Stimulated activated CD8-positive, alpha-beta memory T cell treated with anti-CD3 and anti-CD28 coated beads, Interleukin-12 subunit alpha, Interleukin-12 subunit beta, amount 100 ng/mL, for 1 hour (primary cell): ENCODE data around the gene PDE10A.
"Not testable (repeated sequence)": the region's sequence is repeated elsewhere in the genome, so short reads cannot be mapped to it uniquely, and the experiment has no call there.

Source experiments
- DNase-seq: peaks from one replicate; pipeline ENCODE4 v3.0.0-alpha.2; 2020; ENCODE audit warnings: low read depth

PDE10A gene

DNA sequence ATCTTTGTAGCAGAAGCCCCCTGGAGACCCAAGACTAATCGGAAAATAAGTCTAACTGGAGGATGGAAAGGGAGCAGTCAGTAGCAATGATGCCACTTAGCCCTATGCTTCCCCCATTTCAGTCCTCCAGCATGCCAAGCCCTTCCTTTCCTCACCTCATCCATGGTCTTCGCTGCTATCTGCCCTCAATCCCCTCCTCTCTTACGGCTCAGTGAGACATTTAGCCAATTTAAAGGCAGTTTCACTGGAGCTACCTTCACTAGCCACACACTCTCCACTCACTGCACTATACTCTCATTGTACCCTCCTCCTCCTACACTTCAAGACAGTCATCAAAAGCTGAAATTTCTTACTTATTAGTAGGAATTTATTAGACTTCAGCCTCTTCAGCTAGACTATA, 111.2 kb downstream of the PDE10A start:
- no peak for DNase-seq

- no peak for DNase-seq
These were observed 114.6 kb downstream of the PDE10A start for GRCh38 chr6:165548450-165548849.

GRCh38 chr6:165545806-165546205, 117.2 kb downstream of the PDE10A start:
- no peak for DNase-seq

DNA sequence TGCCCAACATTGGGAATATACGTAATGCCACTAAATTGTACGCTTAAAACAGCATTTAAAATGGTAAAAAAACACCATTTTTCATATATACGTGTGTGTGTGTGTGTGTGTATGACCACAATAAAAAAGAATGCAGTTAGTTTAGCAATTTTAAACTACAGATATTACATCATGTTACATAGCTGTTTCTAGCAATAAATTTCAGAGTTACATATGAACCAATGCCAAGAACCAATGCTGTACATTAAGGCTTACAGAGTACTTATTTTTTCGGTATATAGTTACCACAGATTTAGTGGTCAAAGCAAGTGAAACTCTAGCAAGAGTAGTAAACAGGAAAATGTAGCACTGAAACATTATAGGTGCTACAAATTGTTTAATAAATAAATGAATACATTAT, 119.3 kb downstream of the PDE10A start:
- no peak for DNase-seq

DNA sequence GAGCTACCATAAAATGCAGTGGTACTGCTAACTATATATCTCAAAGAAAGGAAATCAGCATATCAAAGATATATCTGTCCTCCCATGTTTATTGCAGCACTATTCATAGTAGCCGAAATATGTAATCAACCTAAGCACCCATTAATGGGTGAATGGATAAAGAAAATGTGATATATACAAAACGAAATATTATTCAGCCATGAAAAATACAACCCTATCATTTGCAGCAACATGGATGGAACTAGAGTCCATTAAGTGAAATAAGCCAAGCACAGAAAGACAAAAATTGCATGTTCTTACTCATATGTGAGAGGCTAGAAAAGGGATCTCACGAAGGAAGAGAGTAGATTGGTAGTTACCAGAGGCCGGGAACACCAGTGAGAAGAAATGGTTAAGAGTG, 126.1 kb downstream of the PDE10A start:
- no peak for DNase-seq

DNA sequence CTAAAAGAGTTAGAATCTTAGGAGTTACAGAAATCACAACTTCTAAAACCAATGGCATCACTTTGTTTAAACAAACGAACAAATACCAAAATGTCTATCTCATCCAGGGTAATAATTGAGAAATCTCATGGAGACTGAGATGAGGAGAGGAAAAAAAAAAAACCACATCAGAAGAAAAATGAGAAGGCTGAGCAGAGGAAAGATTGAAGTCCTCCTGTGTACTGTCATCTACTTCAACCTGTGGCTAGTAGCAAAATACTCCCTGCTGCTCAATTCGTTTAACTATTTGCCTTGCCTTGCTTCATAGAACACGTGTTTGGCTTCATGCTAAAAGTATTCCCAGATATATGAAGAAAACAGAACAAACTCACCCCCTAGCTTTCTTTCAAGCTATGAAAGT, 143.7 kb downstream of the PDE10A start:
- DNase-seq = no peak

DNA sequence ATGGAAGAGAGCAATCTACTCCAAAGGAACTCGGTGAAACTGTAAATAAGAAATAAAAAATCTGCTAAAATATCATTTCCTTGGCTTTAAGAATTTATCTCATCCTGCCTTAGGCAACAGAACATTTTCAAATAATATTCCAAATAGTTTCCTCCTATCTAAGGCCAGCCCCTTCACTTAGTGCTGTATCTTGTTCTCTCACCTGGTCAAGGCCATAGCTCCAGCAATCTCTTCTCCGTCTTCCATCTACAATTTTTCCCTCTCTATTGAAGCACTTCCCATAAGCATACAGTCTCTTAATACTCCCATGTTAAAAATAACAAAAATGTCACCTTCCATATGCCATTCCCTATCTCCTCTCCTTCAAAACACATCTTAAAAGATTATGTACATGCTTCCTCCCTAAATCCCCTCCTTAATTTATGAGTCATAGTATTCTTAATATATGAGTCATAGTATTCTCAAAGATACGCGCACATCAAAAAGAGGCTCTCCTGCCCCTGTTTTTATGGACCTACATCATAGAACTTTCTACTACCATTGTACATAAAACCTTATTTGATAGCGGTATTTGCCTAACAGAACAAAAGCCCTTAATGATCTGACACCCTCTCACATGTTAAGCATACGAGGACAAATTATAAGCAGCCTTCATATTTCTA, 146.9 kb downstream of the PDE10A start:
- DNase-seq = no peak

GRCh38 chr6:165514621-165515020, 148.4 kb downstream of the PDE10A start:
- DNase-seq = no peak

DNA sequence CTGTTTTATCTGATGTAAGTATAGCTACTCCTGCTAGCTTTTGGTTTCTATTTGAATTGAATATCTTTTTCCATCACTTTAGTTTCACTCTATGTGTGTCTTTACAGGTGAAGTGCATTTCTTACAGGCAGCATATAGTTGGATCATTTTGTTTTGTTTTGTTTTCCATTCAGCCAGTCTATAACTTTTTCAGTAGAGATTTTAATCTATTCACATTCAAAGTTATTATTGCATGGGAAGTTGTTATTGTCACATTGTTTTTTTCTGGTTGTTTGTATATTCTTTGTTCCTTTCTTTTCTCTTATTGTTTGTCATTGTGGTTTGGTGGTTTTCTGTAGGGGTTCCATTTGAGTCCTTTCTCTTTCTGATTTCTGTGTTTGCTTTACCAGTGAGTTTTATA, 151.2 kb downstream of the PDE10A start:
- no peak for DNase-seq

GRCh38 chr6:165508321-165508869, 154.6 kb downstream of the PDE10A start:
- DNase-seq = no peak

GRCh38 chr6:165506657-165507056, 156.4 kb downstream of the PDE10A start:
- DNase-seq = no peak

DNA sequence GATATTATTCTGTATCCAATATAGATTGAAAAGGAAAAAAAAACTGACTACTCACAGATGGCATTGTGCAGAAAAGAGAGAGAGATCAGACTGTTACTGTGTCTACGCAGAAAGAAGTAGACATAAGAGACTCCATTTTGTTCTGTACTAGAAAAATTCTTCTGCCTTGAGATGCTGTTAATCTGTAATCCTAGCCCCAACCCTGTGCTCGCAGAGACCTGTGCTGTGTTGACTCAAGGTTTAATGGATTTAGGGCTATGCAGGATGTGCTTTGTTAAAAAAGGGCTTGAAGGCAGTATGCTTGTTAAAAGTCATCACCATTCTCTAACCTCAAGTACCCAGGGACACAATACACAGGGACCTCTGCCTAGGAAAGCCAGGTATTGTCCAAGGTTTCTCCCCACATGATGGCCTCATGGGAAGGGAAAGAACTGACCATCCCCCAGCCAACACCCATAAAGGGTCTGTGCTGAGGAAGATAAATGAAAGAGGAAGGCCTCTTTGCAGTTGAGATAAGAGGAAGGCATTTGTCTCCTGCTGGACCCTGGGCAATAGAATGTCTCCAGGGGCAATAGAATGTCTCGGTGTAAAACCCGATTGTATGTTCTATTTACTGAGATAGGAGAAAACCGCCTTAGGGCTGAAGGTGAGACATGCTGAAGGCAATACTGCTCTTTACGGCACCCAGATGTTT, 162.7 kb downstream of the PDE10A start:
- not testable (repeated sequence) for DNase-seq

DNA sequence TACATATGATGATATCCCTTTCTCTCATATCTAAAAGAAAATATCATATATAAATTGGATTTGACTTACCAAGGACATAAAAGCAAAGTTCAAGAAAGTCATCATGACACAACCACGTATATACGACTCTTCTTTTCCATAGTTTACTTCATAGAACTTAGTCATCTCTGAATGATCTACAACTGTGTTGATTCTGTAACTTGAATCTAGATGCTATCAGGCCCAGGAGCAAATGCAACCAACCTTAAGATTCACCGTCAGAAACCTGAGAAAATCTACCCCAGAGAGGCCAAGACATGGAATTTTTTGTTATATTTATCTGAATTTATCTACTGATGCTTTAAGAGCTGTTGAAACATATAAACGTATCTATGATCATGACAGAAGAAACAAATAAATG, 165.6 kb downstream of the PDE10A start:
- DNase-seq = no peak

- no peak for DNase-seq
These were observed 174.3 kb downstream of the PDE10A start for GRCh38 chr6:165488624-165489295.

DNA sequence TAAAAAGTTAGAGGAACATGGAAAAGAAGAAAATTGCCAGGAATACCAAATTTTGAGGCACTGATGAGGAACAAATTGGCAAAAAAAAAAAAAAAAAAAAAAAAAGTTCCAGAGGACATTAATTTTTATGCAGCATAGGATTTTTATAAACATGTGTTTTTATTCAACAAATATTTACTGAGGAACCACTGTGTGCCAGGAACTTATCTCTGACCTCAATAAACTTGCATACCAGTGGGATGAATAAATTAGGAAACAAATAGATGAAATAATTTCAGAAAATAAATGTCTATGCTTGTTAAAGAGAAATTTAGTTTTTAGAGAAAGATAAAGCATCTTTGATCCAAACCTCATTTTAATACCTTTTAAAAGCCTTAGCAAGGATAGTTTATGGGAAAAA, 175.1 kb downstream of the PDE10A start:
- no peak for DNase-seq

DNA sequence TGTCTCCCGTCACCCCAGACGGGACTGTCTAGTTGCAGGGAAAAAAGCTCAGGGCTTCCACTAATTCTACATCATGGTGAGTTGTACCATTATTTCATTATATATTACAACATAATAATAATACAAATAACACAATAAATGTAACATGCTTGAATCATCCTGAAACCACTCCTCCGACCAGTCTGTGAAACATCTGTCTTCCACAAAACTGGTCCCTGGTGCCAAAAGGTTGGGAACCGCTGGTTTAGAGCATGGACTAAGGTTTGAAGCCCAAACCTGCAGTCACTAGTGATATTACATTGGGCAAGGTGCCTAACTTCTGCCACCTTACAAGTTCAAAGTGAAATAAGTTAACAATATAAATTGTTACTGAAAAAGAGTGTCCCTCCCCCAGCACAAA, 175.7 kb downstream of the PDE10A start:
- DNase-seq = no peak

DNA sequence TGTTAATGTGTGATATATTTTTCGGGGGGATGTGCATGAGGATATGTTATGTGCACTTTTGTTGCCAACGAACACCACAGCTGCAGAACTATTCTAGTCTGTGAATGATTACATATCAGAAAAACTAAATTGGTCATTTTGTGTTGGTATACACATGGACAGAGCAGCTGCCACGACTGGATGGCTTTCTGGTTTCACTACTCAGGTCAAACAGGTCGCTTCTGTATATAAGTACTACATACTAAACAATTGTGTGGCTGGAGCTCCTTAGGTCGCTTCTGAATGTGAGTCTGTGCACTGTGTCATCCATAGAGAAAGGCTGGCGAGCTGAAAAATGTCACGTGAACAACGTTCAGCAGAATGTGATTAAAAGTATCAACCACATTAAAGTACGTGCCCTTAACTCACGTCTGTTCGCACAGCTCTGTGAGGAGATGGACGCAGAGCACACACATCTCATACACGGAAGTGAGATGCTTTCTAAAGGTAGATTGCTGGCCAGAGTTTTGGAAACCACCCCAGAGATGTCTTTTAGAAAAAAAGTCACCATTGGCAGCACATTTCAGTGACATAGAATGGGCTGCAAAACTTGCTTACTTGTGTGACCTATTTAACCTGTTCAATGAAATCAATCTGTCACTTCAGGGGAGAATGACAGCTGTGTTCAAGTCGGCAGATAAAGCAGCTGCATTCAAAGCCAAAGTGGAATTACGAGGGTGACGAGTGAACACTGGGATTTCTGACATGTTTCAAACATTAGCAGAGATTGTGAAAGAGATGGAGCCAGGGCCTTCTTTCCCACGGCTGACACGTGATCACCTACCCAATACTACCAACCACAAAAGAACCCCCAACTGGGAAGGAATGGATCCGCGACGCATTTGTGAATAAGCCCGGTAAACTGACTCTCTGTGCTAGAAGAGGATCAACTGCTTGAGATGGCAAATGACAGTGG, 176.6 kb downstream of the PDE10A start:
- DNase-seq = no peak

DNA sequence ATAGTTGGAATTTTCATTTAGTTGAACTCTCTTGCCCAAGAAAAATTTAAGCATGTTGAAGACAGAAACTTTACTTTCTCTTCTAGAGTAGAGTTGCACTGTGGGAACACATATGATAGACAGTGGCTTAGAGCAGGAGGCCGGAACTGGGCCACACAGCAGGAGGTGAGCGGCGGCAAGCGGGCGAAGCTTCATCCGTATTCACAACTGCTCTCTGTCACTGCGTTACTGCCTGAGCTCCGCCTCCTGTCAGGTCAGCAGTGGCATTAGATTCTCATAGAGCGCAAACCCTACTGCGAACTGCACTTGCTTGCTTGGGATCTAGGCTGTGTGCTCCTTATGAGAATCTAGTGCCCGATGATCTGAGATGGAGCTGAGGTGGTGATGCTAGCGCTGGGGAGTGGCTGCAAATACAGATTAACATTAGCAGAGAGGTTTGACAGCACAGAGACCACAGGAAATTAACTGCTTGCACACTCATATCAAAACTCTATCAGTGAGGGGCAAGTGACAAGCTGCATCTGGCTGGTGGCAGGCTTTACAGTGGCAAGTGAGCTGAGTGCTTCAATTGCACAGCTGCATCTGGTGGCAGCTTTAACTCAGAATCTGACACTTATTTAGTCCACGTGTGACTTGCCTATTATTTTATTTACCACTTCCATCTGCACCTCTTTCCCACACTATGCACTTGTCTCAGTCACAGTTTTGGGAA, 178.7 kb downstream of the PDE10A start:
- DNase-seq = no peak

DNA sequence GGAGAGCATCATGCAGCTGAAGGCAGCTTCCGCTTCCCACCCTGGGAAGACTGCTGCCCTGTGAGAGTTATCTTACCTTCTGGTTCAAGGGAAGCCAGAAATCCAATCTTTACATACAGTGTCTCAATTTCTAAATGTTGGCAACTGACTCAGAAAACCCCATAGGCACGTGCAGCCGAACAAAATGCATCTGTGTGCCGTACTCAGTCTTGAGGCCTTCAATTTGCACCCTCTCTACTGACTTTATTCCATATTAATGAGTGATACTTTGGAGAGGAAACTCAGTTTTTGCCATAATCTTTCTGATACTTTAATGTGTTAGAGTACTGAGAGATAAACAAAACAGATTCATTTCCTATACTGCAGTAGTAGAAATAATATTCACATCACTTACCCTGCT, 181.1 kb downstream of the PDE10A start:
- no peak for DNase-seq

GRCh38 chr6:165480916-165481315, 182.1 kb downstream of the PDE10A start:
- no peak for DNase-seq

GRCh38 chr6:165478581-165478980, 184.5 kb downstream of the PDE10A start:
- no peak for DNase-seq
